Dedifferentiated amniotic fluid mesenchymal stem cell (primary cell): ENCODE measurements around the gene NOPCHAP1.
"Not testable (repeated sequence)": the region's sequence is repeated elsewhere in the genome, so short reads cannot be mapped to it uniquely, and the experiment has no call there.

Experiments
- DNase-seq: peaks from one replicate; pipeline ENCODE4 v3.0.0-alpha.2; 2016; ENCODE audit errors: extremely low spot score

The NOPCHAP1 gene

DNA sequence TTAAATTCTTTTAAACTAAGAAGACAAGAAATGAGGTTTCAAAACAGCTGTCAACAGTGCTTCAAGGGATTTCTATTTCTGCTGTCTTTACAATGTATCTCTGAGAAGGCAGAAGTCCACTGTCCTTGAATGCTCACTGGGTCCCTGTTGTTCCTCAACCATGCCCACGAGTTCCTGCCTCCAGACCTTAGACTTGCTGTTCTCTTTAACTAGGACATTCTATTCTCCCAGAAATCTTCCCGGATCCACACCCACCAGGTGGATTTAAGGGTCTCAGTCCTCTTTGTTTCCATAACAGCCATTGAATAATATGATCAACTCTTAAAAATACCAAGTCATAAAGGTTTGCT is 21.3 kb upstream of the NOPCHAP1 start:
- no peak for DNase-seq

DNA sequence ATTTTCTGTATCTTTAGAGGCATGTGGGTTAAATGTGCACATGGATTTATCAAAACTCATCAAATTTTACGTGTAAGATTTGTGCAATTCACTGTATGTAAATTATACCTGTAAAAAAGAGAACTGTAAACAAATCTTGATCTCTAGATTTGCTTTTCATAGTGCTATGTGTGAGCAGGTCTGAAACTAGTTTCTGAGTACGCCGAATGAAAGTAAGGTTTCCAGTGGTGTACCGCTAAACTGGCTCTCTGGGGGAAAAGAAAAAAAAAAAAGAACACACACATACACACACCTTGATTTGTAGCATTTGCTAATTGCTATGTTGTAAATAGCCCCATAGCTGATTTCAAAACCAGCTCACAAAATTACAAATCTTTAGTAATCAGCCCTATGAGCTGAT is 19.4 kb upstream of the NOPCHAP1 start:
- DNase-seq, result no peak

DNA sequence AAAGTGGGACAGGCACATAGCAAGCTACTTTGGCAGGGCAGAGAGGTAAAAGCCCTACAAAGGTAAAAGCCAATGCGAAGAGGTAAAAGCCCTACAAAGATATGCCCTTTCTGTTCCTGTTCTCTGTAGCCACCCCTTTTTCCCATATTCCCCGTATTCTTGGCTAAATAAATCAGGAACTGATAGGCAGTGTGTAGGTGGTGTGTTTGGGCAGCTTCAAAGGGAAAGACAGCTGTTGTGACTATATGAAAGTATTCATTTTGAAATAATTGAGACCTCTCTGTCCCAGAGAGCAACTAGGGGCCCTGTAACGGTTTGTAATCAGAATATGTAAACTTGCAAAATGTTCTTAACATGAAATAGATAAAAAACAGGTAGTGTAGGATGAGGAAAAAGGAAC is 16.8 kb upstream of the NOPCHAP1 start:
- DNase-seq, result no peak

DNA sequence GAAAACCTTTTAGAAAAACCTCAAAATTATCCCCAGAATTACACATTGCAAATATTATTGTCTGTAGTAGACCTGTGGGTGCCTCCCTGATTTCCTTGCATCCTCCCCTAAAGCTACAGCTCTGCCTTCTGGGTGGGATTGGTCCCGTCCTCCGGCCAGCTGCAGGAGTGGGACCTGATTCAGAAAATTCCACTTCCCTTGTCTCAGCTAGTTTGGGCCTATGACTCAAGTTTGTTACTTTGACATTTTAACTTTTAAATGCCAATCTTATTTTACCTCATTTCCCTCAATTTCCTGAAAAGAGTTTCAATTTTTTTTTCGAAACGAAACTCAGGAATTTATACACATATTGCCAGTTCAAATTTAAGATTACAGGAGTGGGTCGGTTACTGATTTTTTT is 14.8 kb upstream of the NOPCHAP1 start:
- DNase-seq, result no peak

DNA sequence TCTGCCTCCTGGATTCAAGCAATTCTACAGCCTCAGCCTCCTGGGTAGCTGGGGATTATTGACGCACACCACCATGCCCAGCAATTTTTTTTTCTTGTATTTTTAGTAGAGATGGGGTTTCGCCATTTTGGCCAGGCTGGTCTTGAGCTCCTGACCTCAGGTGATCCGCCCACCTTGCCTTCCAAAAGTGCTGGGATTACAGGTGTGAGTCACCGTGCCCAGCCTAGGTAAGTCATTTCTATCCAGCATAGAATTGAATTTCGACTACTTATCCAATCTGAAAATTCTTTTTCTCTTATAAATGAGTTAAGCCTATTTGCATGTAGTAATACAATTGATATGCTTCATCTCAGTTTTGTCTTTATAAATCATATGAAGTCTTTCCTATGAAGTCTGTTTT is 12.9 kb upstream of the NOPCHAP1 start:
- DNase-seq, result no peak

DNA sequence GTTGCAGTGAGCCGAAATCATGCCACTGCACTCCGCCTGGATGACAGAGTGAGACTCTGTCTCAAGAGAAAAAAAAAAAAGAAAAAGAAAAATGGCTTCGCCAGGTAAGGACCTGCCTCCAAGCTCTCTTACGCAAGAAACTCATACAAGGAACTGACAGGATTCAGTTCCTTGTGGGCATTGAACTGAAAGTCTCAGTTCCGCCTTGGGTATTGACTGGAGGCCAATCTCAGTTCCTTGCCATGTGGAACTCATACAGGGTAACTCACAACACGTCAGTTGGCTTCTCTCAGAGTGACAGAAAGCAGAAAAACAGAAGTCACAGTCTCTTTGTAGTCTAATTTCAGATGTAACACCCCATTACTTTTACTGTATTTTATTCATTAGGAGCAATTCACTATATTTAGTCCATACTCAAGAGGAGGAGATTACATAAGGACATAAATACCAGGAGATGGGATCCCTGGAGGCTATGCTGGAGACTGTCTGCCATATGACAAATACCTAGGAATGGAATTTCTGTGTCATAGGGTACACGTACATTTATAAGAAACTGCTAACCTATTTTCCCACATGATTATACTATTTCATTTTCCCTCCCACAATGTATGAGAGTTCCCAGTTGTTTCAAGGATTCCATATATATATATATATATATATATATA is 11.4 kb upstream of the NOPCHAP1 start:
- DNase-seq, result no peak

DNA sequence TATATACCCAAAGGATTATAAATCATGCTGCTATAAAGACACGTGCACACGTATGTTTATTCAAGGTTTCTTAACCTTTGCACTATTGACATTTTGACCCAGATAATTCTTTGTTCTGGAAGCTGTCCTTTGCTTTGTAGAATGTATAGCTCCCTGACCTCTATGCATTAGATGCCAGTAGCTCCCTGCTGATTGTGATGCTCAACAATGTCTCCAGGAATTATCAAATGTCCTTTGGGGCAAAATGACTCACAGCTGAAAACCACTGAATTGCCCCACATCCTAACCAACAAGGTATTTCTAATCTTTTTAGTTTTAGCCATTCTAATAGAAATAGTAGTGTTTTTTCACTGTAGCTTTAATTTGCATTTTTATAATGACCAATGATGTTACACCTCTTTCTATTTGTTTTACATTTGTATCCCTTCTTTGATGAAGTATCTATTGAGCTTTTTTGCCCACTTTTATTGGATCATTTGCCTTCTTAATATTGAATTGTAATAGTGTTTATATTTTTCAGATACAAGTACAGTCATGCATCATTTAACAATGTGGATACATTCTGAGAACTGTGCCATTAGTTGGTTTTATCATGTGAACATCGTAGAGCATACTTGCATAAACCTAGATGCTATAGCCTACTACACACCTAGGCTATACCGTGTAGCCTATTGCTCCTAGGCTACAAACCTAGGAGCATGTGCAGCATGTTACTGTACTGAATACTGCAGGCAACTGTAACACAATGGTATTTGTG is 10.4 kb upstream of the NOPCHAP1 start:
- DNase-seq, result no peak

DNA sequence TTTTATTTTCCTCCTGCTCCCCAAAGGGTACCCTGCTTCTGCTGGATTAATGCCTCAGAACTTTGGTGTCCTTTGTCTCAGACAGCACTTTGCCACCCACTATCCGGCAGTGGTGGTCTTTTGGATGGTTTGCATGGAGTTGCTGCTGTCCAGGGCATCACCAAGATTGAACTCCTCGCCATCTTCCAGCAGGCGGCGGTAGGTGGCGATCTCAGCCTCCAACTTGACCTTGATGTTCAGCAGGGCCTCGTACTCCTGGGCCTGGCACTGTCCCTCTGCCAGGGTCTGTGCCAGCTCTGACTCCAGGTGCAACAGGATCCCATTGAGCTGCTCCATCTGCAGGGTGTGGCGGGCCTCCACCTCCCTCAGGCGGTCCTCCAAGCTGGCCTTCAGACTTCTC is 9.4 kb upstream of the NOPCHAP1 start:
- no peak for DNase-seq

DNA sequence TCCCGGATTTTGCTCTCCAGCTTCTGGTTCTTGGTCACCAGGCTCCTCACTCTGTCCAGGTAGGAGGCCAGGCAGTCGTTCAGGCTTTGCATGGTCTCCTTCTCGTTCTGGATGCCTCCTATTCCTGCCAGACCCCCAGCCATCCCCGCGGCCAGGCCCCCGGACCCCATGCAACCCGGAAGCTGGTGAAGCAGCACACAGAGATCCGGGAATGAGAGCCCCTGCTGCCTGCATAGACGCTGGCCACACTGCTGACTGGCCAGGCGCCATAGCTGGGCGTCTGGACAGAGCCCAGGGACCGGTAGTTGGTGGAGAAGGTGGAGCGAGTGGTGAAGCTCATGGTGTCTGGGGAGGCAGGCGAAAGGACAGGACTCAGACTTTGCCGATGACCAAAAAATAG is 8.4 kb upstream of the NOPCHAP1 start:
- not testable (repeated sequence) for DNase-seq

DNA sequence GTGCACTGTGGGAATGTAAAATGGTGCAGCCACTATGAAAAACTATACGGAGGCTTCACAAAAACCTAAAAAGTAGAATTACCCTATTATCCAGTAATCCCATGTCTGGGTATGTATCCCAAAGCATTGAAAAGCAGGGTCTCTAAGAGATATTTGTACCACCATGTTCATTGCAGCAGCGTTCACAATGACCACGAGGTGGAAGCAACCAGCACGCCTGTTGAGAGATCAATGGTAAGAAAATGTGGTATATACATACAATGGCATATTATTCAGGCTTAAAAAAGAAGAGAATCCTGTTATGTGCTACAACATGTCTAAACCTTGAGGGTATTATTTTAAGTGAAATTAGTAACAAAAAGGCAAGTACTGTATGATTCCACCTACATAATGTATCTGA is 910 bp upstream of the NOPCHAP1 start:
- DNase-seq, result no peak

DNA sequence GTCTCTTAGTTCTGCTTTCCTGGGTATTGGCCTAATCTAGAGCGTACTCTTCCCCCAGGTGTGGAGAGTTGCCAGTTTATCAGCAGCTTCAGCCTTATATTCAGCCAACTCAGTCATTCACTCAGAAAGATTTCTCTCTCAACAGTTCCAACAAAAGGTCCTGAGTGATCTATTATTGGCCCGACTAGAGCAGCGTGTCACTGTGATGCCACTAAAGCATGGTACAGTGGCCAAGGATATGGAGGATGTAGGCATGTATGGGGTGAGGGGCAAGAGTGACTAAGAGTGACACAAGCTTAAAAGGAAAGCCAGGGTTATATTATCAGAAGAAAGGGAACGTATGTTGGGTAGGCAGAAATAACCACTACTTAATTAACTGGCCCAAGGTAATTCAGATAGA is 4.8 kb downstream of the NOPCHAP1 start:
- no peak for DNase-seq

DNA sequence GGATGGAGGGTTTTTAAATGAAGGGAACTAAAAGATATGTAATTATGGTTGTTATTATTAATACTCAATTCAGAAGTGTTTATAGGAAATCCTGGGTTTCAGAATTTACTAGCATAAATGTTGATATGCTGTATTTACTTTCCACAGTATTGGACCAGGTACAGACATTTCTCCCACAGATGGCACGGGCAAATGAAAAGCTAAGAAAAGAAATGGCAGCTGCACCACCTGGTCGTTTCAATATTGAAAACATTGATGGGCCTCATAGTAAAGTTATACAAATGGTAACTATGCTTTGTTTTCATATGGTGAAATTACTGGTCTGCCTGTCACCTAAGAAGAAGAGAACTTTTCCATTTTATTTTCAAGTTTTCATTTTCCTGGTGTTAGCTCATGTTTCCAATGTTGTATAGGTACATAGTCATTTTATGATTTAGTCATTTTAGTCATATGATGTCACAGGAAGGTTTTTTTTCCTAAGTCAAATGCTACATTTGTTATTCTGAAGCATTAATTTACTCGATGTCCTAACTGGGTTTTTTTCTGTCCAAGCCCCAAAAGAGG is 5.5 kb downstream of the NOPCHAP1 start:
- no peak for DNase-seq

DNA sequence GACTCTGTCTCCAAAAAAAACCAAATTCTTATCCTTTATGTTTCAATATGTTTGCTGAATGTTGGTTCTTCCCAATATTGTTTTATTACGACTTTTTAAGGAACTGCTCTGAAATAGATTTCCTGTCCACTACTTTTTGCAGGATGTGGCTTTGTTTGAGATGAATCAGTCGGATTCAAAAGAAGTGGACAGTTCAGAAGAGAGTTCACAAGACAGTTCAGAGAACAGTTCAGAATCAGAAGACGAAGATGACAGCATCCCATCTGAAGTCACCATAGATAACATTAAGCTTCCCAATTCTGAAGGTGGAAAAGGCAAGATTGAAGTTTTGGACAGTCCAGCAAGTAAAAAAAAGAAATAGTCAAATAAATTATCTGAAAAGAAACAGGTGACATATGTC is 8.2 kb downstream of the NOPCHAP1 start:
- DNase-seq, result no peak

DNA sequence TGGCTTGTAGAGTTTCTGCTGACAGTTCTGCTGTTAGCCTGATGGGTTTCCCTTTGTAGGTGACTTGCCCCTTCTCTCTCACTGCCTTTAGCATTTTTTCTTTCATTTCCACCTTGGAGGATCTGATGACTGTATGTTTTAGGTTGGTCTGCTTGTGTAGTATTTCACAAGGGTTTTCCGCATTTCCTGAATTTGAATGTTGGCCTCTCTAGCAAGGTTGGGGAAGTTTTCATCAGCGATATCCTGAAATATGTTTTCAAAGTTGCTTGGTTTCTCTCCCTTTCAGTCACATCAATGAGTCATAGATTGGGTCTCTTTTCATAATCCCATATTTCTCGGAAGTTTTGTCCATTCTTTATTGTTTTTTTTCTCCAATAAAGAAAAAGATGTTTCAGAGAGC is 11.4 kb downstream of the NOPCHAP1 start:
- no peak for DNase-seq

DNA sequence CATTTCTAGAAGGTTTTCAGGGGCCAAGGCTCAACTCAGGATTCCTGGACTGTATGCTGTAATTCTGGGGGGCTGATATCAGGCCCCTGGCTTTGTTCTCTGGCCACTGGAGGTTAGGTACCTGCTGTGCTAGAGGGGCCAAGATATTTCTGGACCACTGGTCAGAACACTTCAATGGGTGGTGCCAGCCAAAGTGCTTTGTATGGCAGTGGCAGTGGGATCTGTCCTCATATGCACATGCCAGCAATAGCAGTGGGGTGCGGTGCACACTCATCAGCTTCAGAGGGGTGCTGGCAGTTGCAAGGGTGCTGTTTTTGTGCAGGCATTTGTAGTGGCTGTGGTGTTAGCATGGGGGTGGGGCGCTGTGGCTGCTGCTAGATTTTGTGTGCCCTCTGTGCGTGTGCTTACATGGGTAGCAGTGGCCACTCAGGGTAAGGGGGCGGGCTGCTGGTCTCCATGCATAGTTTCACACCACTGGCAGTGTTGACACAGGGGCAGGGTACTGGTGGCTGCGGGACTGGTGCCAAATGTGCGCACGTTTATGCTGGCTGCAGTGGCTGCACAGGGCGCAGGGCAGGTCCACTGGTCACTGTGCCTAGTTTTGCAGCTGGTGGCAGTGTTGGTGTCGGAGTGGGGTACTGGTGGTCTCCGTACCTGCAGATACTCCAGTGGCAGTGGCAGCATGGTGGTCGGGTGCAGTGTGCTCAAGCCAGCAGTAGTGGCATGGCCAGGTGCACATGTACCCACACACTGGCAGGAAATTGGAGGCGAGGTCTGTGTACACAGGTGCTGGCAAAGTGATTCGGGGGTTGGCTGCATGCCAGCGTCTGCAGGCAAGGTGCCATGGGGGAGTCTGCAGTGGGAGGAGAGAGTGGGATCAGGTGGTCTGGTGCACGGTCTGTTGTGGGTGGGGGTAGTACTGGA is 12.6 kb downstream of the NOPCHAP1 start:
- DNase-seq, result no peak

DNA sequence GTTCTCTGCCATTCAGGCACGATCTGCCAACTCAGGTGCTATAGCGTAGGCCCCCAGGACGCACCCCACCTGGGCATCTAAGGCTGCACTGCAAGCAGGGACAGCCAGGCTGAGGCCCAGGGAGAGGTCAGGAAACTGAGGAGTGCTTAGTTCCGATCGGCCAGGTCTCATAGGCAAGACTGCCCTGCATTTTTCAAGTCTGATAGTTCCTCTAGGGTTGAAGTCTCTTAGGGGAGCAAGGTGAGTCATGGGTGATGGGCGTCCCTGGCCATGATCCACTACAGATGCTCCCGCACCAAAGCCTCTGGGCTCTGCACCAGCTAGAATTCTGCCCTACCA is 13.2 kb downstream of the NOPCHAP1 start:
- no peak for DNase-seq

DNA sequence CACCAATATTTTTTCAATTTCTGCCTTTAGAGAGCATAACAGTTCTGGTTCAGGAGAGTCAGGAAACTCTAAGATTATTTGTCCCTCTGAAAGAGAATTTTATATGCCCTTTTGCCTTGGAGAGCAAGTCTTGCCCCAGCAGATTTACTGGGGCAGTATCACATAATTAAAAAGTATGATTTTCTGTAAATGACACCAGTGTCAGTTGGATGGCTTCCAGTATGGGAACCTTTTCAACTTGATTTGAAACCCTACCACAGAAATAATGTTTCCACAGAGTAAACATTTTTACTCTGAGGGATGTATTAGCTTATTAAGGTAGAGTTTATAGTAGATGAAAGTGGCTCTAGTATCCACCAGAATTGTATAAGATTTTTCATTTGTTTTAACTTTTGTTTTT is 15.4 kb downstream of the NOPCHAP1 start:
- no peak for DNase-seq

DNA sequence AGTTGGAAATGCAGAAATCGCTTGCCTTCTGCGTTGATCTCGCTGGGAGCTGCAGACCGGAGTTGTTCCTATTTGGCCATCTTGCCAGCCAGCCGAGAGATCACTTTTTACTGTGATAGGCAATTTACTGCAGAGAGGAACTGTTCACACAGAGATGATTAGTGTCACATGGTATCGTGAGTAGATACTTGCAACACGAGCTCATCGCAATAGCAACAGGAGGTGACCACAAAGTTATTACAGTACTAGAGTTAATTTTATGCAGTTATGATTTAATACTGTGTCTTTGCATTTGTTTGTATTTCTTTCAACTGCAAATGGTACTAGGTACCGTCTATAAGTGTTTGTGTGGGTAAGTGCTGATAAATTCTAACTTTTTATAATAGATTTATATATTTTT is 27.8 kb downstream of the NOPCHAP1 start:
- DNase-seq, result no peak

DNA sequence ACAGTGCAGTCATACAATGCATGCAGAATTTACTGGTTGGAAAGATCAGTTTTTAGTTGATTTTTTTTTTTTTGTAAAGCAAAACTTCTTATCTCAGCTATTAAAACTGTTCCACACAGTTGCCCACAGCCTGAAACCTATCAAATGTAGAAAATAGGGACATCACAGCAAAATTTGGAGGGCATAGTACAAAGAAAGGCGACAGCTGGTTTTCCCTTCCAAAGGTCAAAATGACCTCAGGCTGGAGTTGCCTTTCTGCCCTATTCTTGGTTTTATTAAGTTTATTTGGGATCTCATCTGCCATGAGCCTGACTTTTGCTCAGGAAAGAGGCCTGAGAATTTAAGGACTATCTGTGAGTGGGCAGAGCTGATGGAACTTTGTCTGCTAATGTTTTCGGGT is 28.5 kb downstream of the NOPCHAP1 start:
- DNase-seq, result no peak

DNA sequence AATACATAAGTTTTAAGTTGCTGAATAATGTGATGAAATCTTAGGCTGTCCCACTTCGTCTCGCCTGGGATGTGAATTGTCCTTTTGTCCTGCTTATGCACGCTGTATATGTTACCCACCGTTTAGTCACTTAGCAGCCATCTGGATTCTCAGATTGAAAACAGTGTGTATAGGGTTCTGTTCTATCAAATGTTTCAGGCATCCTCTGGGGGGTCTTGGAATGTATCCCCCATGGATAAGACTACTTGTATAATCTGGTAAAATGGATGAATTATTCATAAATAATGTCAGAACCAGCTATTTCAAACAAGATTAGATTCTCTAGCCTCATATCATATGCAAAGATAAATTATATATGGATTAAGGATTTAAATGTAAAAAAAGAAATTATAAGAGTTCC is 29.4 kb downstream of the NOPCHAP1 start:
- no peak for DNase-seq

DNA sequence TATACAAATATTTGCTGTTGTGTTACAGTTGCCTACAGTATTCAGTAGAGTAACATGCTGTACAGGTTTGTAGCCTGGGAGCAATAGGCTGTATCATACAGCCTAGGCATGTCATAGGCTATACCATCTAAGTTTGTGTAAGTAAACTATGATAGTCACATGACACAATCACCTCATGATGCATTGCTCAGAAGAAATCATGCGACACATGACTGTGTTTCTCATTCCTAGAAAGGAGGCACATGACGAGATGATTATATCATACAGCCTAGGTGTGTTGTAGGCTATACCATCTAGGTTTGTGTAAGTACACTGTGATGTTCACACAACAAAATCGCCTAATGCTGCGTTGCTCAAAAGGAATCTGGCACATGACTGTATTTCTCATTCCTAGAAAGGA is 31.9 kb downstream of the NOPCHAP1 start:
- DNase-seq, result no peak

DNA sequence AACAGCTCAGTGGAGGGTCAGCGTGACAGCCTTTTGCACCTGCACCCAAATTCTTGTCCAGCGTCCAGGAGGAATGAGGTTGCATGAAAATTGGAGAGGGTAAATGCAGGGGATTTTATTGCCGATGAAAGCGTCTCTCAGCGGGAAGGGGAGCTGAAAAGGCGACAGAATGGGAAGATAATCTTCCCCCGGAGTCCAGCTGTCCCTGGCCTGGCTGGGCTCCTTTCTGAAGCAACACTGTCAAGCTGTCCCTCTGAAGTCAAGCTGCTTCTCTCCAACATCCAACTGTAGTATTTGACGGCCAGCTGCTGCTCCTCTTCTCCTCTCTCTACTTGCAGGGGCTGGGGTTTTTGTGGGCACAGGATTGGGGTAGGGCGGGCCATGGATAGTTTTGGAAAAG is 32.7 kb downstream of the NOPCHAP1 start:
- no peak for DNase-seq
